ENCODE results near the gene POTED. TPM values are rescaled to one million over a fixed set of nuclear protein-coding genes. Genes with fewer than 3 reads are reported as not detected.
"Not testable (repeated sequence)": the region's sequence is repeated elsewhere in the genome, so short reads cannot be mapped to it uniquely, and the experiment has no call there.

The POTED gene
- total RNA-seq: not detected

GRCh38 chr21:13609477-13609876, at the start of gene POTED:
Gene POTED (plus strand): TSS chr21:13609777. CDS start chr21:13610229, 452 bp downstream.
- CTCF ChIA-PET; POLR2A ChIA-PET; H3K9me3 Mint-ChIP-seq; H3K4me1 Mint-ChIP-seq; H3K27me3 Mint-ChIP-seq; H3K4me3 Mint-ChIP-seq; H3K27ac Mint-ChIP-seq; H3K36me3 Mint-ChIP-seq (ENCODE audit: low read depth); DNase-seq: not testable (repeated sequence)

- H3K36me3 Mint-ChIP-seq (ENCODE audit: low read depth); H3K27ac Mint-ChIP-seq; CTCF ChIA-PET; H3K9me3 Mint-ChIP-seq; H3K4me3 Mint-ChIP-seq; H3K4me1 Mint-ChIP-seq; H3K27me3 Mint-ChIP-seq; DNase-seq; POLR2A ChIA-PET: not testable (repeated sequence)
Measured at GRCh38 chr21:13650101-13650500, 40.5 kb downstream of the POTED start.

- H3K36me3 Mint-ChIP-seq (ENCODE audit: low read depth); CTCF ChIA-PET; POLR2A ChIA-PET; H3K4me1 Mint-ChIP-seq; H3K4me3 Mint-ChIP-seq; DNase-seq; H3K27me3 Mint-ChIP-seq; H3K27ac Mint-ChIP-seq; H3K9me3 Mint-ChIP-seq: not testable (repeated sequence)
Measured at GRCh38 chr21:13651746-13652145, 42.2 kb downstream of the POTED start.
